ENCODE data around the gene YPEL1.

The YPEL1 gene

GRCh38 chr22:21702094-21702493 is 33.5 kb downstream of the YPEL1 start:
- TF ChIP-seq RAD21 (IDR thresholded peaks at IDR 0.05; ENCODE audit: low read depth) (no peak), TCF12 (IDR thresholded peaks at IDR 0.05; ENCODE audit: low read depth) (no peak), CREB1 (IDR thresholded peaks at IDR 0.05; ENCODE audit: low read depth) (no peak), TAF1 (IDR thresholded peaks at IDR 0.05; ENCODE audit: low read depth) (no peak), EGR1 (IDR thresholded peaks at IDR 0.05) (no peak)
- TF ChIP-seq, protein P1, sequence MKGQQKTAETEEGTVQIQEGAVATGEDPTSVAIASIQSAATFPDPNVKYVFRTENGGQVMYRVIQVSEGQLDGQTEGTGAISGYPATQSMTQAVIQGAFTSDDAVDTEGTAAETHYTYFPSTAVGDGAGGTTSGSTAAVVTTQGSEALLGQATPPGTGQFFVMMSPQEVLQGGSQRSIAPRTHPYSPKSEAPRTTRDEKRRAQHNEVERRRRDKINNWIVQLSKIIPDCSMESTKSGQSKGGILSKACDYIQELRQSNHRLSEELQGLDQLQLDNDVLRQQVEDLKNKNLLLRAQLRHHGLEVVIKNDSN (IDR thresholded peaks at IDR 0.05), result no peak

DNA sequence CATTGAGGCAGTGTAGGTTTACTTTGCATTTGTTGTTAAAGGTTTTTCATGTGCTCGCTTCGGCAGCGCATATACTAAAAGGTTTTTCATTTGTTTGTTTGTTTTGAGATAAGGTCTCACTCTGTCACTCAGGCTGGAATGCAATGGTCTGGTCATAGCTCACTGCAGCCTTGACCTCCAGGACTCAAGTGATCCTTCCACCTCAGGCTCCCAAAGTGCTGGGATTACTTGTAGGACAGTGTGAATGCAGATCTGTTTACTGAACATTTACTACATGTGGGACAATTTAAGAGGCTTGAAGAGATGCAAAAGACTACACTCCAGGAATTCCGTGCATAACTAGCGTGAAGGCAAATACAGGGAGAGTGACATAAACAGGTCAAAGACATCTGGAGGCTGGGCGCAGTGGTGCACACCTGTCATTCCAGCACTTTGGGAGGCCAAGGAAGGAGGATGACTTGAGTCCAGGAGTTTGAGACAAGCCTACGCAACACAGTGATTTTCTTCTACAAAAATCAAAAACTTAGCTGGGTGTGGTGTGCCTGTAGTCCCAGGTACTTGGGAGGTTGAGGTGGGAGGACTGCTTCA is 34.1 kb downstream of the YPEL1 start:
- TF ChIP-seq TAF1 (IDR thresholded peaks at IDR 0.05; ENCODE audit: low read depth), result no peak
- TF ChIP-seq, protein P1 (IDR thresholded peaks at IDR 0.05), result no peak
- no peak for TF ChIP-seq EP300 (IDR thresholded peaks at IDR 0.05; ENCODE audit: borderline replicate concordance)
- no peak for TF ChIP-seq YY1 (IDR thresholded peaks at IDR 0.05; ENCODE audit: low read depth)
- no peak for TF ChIP-seq CREB1 (IDR thresholded peaks at IDR 0.05; ENCODE audit: low read depth)
- no peak for TF ChIP-seq REST (IDR thresholded peaks at IDR 0.05; ENCODE audit: low read depth)
- TF ChIP-seq FOXM1 (IDR thresholded peaks at IDR 0.05; ENCODE audit: borderline replicate concordance, low read depth), result no peak
- TF ChIP-seq, protein P2, sequence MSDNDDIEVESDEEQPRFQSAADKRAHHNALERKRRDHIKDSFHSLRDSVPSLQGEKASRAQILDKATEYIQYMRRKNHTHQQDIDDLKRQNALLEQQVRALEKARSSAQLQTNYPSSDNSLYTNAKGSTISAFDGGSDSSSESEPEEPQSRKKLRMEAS (IDR thresholded peaks at IDR 0.05), result no peak
- no peak for TF ChIP-seq NFIC (IDR thresholded peaks at IDR 0.05)
- TF ChIP-seq TCF12 (IDR thresholded peaks at IDR 0.05; ENCODE audit: low read depth), result no peak
- no peak for TF ChIP-seq EGR1 (IDR thresholded peaks at IDR 0.05)
- TF ChIP-seq RAD21 (IDR thresholded peaks at IDR 0.05; ENCODE audit: low read depth), result no peak
- no peak for TF ChIP-seq ZBTB7A (IDR thresholded peaks at IDR 0.05; ENCODE audit: low read depth)
- TF ChIP-seq TEAD4 (IDR thresholded peaks at IDR 0.05), result no peak
- no peak for TF ChIP-seq CEBPB (IDR thresholded peaks at IDR 0.05)

- no peak for TF ChIP-seq EGR1 (IDR thresholded peaks at IDR 0.05)
- TF ChIP-seq EP300 (IDR thresholded peaks at IDR 0.05; ENCODE audit: borderline replicate concordance), result no peak
- TF ChIP-seq YY1 (IDR thresholded peaks at IDR 0.05; ENCODE audit: low read depth), result no peak
- TF ChIP-seq, protein P1 (IDR thresholded peaks at IDR 0.05), result no peak
- no peak for TF ChIP-seq REST (IDR thresholded peaks at IDR 0.05; ENCODE audit: low read depth)
- TF ChIP-seq NFIC (IDR thresholded peaks at IDR 0.05), result no peak
- no peak for TF ChIP-seq TCF12 (IDR thresholded peaks at IDR 0.05; ENCODE audit: low read depth)
- TF ChIP-seq ZBTB7A (IDR thresholded peaks at IDR 0.05; ENCODE audit: low read depth), result no peak
- no peak for TF ChIP-seq CEBPB (IDR thresholded peaks at IDR 0.05)
- TF ChIP-seq TEAD4 (IDR thresholded peaks at IDR 0.05), result no peak
- no peak for TF ChIP-seq CREB1 (IDR thresholded peaks at IDR 0.05; ENCODE audit: low read depth)
- no peak for TF ChIP-seq FOXM1 (IDR thresholded peaks at IDR 0.05; ENCODE audit: borderline replicate concordance, low read depth)
- TF ChIP-seq TAF1 (IDR thresholded peaks at IDR 0.05; ENCODE audit: low read depth), result no peak
- TF ChIP-seq RAD21 (IDR thresholded peaks at IDR 0.05; ENCODE audit: low read depth), result no peak
- TF ChIP-seq, protein P2 (IDR thresholded peaks at IDR 0.05), result no peak
These were observed 34.8 kb downstream of the YPEL1 start for GRCh38 chr22:21700822-21701221.

DNA sequence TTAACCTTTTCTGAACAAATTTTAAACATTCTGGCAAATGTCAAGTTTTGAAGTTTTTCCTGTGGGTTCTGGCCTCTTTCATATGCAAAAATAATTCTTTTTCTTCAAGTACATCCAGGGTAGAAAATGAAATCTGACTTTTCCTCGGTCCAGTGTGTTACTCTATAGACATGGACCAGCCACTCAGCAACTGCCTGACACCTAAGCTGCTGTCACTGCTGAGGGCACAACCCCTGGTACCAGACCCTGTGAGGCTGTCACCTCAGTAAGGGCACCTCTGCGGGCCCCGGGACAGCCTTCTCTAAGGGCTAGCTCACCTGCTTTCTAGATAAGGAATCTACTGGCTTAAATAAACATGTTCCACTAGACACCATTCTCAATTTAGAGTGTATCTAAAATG is 36.0 kb downstream of the YPEL1 start:
- TF ChIP-seq EGR1 (IDR thresholded peaks at IDR 0.05), result no peak
- TF ChIP-seq RAD21 (IDR thresholded peaks at IDR 0.05; ENCODE audit: low read depth), result no peak
- TF ChIP-seq TEAD4 (IDR thresholded peaks at IDR 0.05), result no peak
- no peak for TF ChIP-seq CEBPB (IDR thresholded peaks at IDR 0.05)

- no peak for TF ChIP-seq TCF12 (IDR thresholded peaks at IDR 0.05; ENCODE audit: low read depth)
- TF ChIP-seq CEBPB (IDR thresholded peaks at IDR 0.05), result no peak
- TF ChIP-seq, protein P1 (IDR thresholded peaks at IDR 0.05), result no peak
These were observed 36.9 kb downstream of the YPEL1 start for GRCh38 chr22:21698430-21699329.

All from Ishikawa (cell line).